ENCODE results near the gene NEK5.
A peak's percentile ranks its signal among the peaks of the same experiment; 100 is the strongest.

Gene NEK5

GRCh38 chr13:52009946-52010345 lies 118.9 kb downstream of the NEK5 start:
- no peak for DNase-seq

GRCh38 chr13:52006523-52007245 lies 122.2 kb downstream of the NEK5 start:
- DNase-seq, result no peak

- no peak for DNase-seq
Measured at GRCh38 chr13:52005841-52006522, 122.9 kb downstream of the NEK5 start.

GRCh38 chr13:52004511-52005170 lies 124.2 kb downstream of the NEK5 start:
- DNase-seq, result no peak

GRCh38 chr13:52003541-52003940 lies 125.3 kb downstream of the NEK5 start:
- no peak for DNase-seq

- DNase-seq, result no peak
Measured at GRCh38 chr13:52002361-52002760, 126.5 kb downstream of the NEK5 start.

- DNase-seq, result peak; percentile 6
Measured at GRCh38 chr13:52001120-52001731, 127.6 kb downstream of the NEK5 start.

GRCh38 chr13:51999921-52000320 lies 129.0 kb downstream of the NEK5 start:
- no peak for DNase-seq

GRCh38 chr13:51999510-51999911 lies 129.4 kb downstream of the NEK5 start:
- no peak for DNase-seq

- no peak for DNase-seq
Measured at GRCh38 chr13:51998723-51999509, 130.0 kb downstream of the NEK5 start.

- no peak for DNase-seq
Measured at GRCh38 chr13:51997641-51998330, 131.1 kb downstream of the NEK5 start.

- DNase-seq, result no peak
Measured at GRCh38 chr13:51997186-51997585, 131.7 kb downstream of the NEK5 start.

- DNase-seq, result no peak
Measured at GRCh38 chr13:51996641-51997040, 132.2 kb downstream of the NEK5 start.

GRCh38 chr13:51995677-51996551 lies 133.0 kb downstream of the NEK5 start:
- no peak for DNase-seq

- no peak for DNase-seq
Measured at GRCh38 chr13:51993713-51994112, 135.2 kb downstream of the NEK5 start.

GRCh38 chr13:51988988-51989618 lies 139.8 kb downstream of the NEK5 start:
- no peak for DNase-seq

All from NCI-H2081 treated with DMSO at 0.1 percent for 48 hours (cell line).